NCI-H2196 treated with DMSO at 0.1 percent for 48 hours (cell line): ENCODE results near the gene EED.
A peak's percentile ranks its signal among the peaks of the same experiment; 100 is the strongest.
"Not testable (repeated sequence)": the region's sequence is repeated elsewhere in the genome, so short reads cannot be mapped to it uniquely, and the experiment has no call there.

ENCODE experiments used
- DNase-seq: peaks from one replicate; lab custom pipeline; 2025; ENCODE audit not compliant: unreplicated experiment; lab: John Stamatoyannopoulos, UW

Gene EED

DNA sequence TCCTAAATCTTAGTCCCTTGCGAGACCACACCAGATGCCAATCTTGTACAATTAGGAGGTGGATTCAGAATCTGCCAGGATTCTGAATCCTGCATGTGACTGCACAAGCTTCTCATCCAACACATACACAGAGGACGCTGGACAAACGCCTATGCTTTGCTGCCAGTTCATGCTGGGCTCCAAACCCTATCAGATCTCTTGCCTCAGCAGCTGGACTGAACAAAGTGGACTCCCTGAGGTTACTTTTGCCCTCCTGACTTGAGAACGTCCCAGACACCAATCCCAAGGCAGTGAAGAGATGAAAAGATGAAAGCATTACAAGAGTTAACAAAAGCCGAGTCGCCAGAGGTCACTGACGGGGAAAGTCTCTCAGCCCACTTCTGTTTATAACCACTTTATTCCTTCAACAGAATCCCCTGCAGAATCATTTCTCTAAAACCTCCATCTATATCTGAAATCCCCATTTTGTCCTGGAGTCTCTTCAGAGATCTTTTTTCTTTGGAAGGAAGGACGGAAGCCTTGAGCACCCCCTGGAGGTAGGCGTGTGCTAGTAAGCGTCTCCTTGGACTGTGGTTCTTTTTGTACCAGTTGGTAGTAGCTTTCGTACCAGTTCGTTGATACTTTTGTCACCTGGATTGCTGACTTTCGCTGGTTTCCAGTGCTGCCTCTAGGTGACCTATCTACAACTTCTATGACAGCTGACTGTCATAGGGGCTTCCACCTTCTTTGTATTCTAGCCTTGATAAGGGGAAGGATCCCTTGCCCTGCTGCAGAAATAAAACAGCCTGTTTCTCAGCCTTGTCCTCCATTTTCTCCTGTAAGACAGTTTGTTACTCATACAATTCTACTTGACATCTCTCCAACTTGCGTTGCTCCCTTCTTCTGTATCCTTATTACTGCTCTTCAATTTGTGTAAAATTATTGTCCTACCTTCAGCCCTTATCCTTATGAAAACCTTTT is 26.1 kb upstream of the EED start:
- peak; percentile 4 for DNase-seq

DNA sequence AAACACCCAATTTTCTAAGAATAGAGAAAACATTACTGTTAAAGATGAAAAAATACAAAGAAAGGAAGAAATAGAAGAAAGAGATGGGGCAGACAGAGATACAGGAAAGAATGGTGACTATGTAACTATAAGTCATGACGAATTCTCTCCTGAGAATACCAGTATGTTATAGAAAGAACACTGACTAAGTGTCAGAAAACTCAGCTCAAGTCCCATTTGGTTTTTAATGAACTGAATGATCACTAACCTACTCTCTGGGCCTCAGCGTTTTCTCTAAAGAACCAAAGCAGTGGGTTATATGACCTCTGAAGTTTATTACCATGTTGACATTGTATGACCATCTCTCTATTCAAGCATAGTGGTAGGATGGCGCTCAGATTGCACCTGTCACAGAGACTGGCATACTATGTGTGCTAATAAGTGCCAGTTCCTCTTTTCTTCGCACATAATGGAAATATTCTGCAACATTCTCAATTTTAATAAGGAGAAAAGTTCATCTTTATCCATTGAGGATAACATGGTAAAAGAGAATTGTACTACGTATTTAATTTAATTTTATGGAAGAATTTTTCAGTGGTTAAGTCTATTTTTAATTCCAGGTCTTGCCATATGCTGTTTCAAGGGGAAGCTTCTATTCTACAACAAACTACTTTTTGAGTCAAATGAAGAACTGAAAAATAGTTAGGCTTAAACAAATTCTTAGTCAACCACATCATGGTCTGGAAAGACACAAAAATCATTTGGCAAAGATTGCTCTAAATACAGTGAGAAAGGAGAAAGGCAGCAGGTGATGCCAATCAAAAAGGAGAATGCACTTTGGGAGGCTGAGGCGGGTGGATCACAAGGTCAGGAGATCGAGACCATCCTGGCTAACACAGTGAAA is 25.0 kb upstream of the EED start:
- DNase-seq = no peak

DNA sequence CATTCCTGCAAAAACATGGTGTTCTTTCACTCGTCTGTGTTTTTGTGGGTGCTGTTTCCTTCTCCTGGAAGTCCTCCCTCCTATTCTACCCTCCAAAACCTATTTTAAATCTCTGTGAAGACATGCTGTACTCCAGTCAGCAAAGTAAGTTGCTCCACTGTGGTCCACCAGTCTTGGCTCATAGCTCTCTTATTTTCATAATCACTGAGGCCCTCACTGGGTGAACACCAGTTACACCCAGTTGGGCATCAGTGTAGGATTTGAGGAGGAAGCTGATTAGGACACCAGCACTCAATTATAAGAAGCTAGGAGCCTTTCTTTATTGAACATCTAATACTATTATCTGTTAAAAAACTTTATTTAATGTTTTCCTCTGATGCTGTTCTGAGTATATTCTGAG is 23.9 kb upstream of the EED start:
- DNase-seq = no peak

DNA sequence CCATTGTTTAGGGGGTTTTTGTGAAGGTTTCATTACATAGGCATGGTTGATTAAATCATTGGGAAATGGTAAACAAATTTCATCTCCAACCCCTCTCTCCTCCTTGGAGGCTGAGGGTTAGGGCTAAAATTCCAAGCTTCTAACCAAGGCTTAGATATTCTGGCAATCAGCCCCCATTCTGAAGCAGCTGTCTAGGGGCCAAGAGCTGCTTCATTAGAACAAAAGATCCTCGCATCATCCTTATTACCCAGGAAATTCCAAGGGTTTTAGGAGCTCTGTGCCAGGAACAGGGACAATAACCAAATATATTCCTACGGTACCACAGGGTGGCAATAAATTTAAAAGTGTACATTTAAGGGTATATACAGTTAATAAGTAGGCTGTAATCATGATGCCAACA is 22.5 kb upstream of the EED start:
- DNase-seq = no peak

DNA sequence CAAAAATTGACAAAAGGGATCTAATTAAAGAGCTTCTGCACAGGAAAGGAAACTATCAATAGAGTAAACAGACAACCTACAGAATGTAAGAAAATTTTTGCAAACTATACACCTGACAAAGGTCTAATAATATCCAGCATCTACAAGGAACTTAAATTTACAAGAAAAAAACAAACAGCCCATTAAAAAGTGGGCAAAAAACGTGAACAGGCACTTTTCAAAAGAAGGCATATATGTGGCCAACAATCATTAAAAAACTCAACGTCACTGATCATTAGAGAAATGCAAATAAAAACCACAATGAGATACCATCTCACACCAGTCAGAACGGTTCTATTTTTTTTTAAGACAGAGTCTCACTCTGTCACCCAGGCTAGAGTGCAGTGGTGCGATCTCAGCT is 20.0 kb upstream of the EED start:
- DNase-seq = not testable (repeated sequence)

DNA sequence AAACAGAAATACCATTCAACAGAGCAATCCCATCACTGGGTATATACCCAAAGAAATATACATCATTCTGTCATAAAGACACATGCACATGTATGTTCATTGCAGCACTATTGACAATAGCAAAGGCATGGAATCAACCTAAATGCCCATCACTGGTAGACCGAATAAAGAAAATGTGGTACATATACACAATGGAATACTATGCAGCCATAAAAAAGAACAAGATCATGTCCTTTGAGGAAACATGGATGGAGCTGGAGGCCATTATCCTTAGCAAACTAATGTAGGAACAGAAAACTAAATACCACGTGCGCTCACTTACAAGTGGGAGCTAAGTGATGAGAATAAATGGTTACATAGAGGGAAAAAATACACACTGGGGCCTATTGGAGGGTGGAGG is 19.2 kb upstream of the EED start:
- DNase-seq = not testable (repeated sequence)

DNA sequence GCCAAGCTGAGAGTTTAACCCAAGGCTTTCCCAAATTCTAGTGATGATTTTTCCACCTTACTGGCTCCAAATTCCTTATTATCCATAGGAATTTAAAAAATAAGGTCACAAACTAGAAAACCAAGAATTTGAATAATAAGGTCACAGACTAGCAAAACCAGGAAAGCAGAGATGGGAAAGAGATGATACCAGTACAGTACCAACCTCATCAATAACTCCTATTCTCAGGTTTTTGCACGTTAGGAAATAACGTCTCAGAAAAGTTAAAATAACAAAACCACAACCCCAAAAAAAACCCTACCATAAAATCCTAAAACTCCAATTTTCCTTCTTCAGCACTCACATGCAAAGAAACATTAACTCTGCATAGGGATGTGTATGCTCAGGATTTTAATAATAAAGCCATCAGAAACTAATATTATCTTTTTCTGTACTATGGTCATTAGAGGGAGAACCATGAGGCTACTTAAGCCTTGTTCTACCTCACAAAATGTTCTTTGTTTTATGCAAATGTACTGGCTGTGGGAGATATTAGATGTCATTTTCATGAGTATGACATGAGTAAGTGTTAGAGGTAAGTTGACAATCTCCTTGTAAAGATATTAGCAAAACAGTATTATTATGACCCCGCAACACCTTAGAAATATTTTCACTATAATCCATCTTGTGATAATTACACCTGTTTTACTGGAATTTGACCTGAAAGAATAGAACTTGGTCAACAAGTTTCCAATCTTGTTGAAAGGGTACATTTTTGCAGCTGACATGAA is 16.1 kb upstream of the EED start:
- DNase-seq = no peak

DNA sequence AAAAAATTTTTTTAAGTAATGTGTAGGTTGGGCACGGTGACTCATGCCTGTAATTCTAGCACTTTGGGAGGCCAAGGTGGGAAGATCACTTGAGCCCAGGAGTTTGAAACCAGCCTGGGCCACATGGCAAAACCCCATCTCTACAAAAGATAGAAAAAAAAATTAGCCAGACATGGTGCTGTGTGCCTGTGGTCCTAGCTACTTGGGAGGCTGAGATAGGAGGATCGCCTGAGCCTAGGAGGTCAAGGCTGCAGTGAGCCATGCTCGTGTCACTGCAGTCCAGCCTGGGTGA is 15.6 kb upstream of the EED start:
- DNase-seq = not testable (repeated sequence)

DNA sequence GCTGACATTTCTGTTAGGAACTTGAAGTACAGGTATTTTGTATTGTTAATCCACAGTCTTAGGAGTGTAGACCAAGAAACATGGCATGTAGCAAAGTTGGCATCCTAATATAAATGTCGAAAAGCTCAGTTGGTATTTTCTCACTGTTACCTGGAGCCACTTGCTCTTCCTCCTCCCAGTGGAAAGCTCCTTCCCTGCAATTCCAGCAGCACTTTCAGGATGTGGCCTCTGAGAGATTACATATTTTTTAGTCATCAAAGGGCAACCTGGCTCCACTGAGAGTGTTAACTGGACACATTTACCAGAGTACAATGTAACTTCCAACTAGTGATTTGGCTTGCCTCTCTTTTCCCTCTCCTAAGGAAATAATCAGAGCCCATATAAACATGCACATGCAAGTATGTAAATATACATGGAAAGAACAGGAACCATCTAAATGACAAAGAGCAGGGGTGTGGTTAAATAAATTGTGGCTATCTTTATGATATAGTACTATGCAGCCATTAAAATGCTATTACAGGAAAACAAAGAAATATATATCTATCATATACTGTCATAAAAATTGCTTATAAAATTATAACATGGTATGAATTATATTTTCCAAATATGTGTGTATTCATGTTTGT is 14.3 kb upstream of the EED start:
- no peak for DNase-seq

DNA sequence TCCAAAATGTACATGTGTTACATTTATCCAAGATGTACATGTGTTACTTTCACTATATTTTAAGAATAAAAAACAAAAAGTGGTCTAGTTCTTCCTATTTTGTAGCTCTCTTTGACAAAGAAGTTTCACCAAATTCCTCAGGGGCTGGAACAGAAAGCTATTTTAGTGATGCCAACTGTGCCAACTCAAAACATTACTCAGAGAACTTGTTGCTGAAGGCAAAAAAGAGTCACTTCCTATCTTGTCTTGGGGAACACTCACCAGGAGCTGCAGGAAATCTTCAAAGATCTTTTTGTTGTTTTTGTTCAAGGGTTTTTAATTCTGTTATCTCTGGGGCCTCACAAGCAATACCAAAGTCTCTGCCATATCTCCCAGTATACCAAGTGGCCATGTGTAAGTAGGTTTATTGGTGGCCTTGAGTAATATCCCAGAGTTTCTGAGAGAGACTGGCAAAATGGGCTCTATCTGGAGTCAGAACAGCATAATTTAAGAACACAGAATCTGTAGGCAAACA is 13.6 kb upstream of the EED start:
- DNase-seq = no peak

DNA sequence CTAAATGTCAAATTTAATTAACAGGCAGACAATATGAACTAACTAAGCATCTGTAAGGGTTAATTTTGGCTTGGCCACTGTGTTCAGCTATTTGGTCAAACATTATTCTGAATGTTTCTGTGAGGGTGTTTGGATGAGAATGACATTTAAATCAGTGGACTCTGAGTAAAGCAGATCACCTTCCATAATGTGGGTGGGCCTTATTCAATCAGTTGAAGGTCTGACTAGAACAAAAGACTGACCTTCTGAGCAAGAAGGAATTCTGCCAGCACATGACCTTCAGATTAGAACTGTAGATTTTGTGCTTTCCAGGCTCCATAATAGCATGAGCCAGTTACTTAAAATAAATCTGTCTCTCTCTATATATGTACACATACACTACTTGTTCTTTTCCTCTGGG is 12.0 kb upstream of the EED start:
- no peak for DNase-seq

DNA sequence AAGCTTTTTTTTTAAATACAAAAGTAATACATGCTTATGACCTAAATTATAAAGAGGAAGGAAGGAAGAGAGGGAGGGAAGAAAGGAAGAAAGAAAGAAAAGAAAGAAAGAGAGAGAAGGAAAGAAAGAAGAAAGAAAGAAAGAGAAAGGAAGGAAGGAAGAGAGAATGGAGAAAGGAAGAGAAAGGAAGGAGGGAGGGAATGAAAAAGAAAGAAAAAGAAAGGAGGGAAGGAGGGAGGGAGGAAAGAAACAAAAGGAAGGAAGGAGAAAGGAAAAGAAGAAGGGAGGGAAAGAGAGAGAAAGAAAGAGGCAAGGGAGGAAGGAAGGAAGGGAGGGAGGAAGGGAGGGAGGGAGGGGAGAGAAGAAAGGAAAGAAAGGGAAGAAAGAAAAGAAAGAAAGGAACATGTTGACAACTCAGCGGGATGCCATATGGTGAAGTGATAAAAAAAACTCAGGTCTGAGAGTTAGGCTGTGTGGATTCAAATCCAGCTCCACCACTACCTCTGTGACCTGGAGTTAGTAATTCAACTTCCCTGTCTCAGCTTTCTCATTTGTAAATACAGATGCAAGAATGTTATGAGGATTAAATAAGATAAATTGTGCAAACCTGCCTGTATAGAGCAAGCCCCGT is 9.6 kb upstream of the EED start:
- DNase-seq = no peak

DNA sequence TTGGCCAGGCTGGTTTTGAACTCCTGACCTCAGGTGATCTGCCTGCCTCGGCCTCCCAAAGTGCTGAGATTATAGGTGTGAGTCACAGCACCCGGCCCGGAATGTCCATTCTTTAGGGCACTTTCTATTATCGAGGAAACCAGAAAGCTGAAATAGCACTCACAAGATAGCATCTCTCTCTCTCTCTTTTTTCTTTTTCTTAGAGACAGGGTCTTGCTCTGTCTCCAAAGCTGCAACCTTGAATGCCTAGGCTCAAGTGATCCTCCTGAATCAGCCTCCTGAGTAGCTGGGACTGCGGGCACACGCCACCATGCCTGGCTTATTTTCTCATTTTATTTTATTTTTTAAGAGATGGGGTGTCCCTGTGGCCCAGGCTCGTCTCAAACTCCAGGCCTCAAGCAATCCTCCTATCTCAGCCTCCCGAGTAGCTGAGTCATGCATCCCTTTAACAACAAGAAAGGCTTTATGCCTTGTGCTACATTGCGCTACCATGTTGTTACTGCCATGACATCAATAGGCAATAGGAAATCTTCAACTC is 7.2 kb upstream of the EED start:
- DNase-seq = no peak

DNA sequence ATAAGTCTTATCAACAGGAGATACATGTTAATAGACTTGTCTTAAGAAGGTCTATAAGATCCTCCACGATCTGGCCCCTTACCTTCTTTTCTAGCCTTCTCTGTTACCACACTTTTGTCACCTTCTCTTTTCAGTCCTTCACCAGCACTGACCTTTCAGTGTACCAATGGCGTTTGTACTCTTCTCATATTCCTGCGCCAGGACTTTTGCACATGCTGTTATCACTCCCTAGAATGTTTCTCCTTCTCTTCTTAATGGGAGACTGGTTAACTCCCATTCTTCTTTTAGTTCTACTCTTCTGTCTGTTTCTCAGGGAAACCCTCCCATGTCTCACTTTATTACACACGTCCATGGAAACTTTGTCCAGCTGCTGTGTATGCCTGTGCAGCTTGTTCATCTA is 4.4 kb upstream of the EED start:
- DNase-seq = no peak

DNA sequence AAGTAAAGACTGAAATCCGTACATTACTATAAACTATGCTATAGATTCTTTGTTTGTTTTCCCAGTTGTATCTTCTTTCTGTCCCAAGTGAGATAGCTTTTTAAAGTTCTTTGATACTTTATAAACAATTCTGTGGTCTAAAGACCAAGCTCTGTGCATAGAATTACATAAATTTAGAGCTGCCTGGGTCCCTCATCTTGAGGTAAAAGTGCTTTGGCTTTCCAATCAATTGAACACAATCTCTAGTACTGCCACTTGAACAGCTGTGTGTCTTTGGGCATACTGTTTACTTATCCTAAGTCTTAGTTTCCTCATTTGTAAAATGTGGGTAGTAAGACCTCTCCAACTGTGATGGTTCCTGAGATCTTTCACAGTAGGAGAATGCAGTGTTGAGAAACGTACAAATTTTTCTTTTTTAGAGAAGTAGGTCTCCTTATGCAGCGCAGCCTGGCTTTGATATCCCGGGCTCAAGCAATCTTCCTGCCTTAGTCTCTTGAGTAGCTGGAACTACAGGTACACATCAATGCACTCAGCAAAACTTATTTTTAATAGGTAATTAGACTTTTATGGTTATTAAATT is 2.5 kb upstream of the EED start:
- DNase-seq = no peak

DNA sequence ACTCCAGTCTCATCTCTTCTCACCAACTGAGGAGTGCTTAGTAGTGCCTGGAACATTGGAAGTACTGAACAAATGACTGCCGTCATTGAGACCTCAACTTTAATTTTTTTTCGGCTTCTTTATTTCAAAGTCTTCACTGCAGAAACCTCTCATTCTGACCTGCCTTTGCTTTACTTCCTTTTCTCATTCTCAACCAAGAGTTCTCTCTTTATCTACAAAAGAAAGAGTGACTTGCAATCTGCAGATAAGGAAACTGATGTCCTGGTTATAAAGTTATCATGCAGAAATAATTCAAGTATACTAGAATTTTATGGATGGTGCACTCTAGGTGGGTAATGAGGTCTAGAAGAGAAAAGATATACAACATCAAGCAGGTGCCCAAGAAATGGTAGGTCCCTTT is 1.2 kb upstream of the EED start:
- DNase-seq = no peak

DNA sequence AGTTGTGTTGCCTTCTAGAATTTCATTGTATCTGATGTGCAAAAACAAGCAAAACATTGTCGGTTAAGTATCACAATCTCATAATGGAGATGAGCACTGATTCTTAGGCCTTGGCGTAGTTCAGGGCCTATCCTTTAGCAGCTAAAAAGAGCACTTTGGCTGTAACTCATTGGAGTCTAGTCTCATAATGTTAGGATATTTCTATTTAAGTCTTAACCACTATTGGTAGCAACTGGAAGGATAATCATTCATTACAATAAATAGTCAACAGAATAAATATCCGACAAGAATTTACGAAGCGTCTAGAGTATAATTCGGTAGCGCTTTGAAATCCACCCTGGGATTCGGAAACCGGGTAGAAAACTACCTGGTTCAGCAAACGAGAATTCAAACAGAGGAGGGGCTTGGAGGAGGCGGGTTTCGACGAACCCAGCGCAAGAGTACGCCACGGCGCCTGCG is 461 bp upstream of the EED start:
- no peak for DNase-seq

DNA sequence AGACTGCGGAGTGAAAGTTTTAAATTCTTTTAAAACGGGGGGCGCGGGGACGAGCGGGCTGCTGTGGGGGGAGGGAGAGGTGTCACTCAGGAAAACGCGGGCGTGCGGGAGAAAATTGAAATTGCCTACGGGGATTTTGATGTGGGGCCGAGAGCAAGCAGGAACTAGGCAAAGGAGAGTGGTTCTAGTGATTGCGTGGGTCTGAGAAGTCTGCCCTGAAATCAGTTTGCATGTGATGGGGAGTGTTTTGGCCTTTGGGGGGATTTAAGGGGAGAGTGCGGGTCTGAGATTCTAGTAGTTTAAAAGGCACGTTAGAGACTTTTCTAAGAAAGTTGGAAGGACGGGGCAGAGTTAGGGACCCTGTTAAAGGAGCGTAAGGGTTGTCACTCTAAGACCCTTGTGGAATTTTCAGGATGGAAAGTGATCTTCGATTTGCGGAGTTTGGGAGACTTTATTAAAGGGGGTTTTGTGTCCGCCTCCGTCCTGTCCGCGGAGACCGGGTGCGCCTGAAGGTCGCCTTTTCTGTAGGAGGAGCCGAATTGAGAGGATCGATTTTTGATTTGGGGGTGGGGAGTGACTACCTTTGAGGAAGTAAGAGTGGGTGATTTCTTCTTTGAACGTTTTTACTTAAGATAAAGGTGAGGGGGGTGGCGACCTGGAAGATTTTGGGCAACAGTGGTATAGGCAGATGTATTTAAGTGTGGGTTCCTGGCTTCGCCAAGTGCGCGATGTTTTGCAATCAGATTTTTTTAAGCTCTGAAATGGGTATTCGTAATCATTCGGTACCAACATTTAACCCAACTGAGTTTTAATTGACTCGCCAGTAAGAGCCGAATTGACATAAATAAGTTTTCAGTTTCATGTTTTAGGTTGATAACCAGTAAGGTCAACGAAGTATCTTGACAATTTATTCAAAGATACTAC is 1.1 kb downstream of the EED start:
- DNase-seq = no peak

DNA sequence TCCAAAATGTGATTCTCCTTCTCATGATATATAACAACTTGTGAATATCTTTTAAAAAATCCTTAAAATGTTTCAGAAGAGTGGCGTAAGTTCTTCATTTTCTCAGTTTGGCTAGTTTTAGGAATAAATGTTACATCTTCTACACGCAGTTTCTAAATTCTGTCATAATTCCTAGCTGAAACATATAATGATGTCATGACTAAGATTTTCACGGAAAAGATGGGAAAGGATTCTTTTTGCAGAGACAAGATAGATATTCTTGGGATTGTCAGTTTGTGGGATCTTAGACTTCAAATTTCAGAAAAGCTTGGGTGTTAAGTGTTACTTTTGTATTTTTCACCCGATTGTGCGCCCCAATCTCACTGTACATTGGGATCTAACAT is 1.7 kb downstream of the EED start:
- no peak for DNase-seq
